Right hindlimb (tissue), 1 donor: ENCODE results near the gene PLXNA1.

Source experiments
- DNase-seq: peaks from one replicate; pipeline ENCODE4 v3.0.0-alpha.2; 2018

Gene PLXNA1

GRCh38 chr3:127025456-127025855 is 42.5 kb downstream of the PLXNA1 start:
- no peak for DNase-seq

- DNase-seq = no peak
Measured at GRCh38 chr3:127026036-127026435, 43.1 kb downstream of the PLXNA1 start.

GRCh38 chr3:127026661-127027060 is 43.7 kb downstream of the PLXNA1 start:
- DNase-seq = no peak

- DNase-seq = no peak
Measured at GRCh38 chr3:127027061-127027735, 44.3 kb downstream of the PLXNA1 start.

- DNase-seq = no peak
Measured at GRCh38 chr3:127027811-127028548, 45.1 kb downstream of the PLXNA1 start.

- no peak for DNase-seq
Measured at GRCh38 chr3:127028781-127029657, 46.1 kb downstream of the PLXNA1 start.

- no peak for DNase-seq
Measured at GRCh38 chr3:127029658-127030507, 47.0 kb downstream of the PLXNA1 start.

- DNase-seq = no peak
Measured at GRCh38 chr3:127030508-127031412, 47.8 kb downstream of the PLXNA1 start.

- no peak for DNase-seq
Measured at GRCh38 chr3:127031413-127031810, 48.5 kb downstream of the PLXNA1 start.

GRCh38 chr3:127031845-127032244 is 48.9 kb downstream of the PLXNA1 start:
- no peak for DNase-seq

GRCh38 chr3:127032296-127032990 is 49.5 kb downstream of the PLXNA1 start:
- DNase-seq = no peak
